A549 treated with AZD9567 at 1 μM for 4 hours (cell line): ENCODE results near the gene AVPI1. TPM values are rescaled to one million over a fixed set of nuclear protein-coding genes. Genes with fewer than 3 reads are reported as not detected.

Experiments
- total RNA-seq: library from RNA; stranded (reverse); fragments of 200-300 nt; extraction: Qiagen RNA extraction; gene quantifications from 5 replicates; pipeline ENCODE4 v1.2.3, GENCODE V29; 2022; ENCODE audit not compliant: insufficient read depth

AVPI1 gene
- 92.2 to 115 TPM (median 98.3 TPM) in 5 replicates for total RNA-seq

GRCh38 chr10:97686962-97687784 is at the start of gene AVPI1:
TSS of gene AVPI1 (minus strand) at chr10:97687241. CDS start at chr10:97679905, 7,336 bp downstream.

GRCh38 chr10:97713339-97713825 is 26.3 kb upstream of the AVPI1 start, which contains the start of gene MARVELD1:
TSS of gene MARVELD1 (plus strand) at chr10:97713730. CDS start at chr10:97713877, 147 bp downstream.

GRCh38 chr10:97640174-97640867 is 46.7 kb downstream of the AVPI1 start, which contains the start of gene PI4K2A:
TSS of gene PI4K2A (plus strand) at chr10:97640671. CDS start at chr10:97640743, 72 bp downstream.

GRCh38 chr10:97632949-97633884 is 53.8 kb downstream of the AVPI1 start, which contains the start of gene MORN4:
TSS of gene MORN4 (minus strand) at chr10:97633500. CDS start at chr10:97619653, 13,847 bp downstream.

Other genes starting within 250 kb of the AVPI1 start
- gene EXOSC1, start 241.2 kb downstream of the AVPI1 start, total RNA-seq, result 52.3 to 74.1 TPM (median 56.7 TPM) in 5 replicates
- 48.5 to 56.2 TPM (median 54.9 TPM) in 5 replicates for gene ZDHHC16, start 241.1 kb downstream of the AVPI1 start, total RNA-seq
- 46.3 to 54.9 TPM (median 49.5 TPM) in 5 replicates for gene MMS19, start 188.8 kb downstream of the AVPI1 start, total RNA-seq
- gene UBTD1, start 188.3 kb downstream of the AVPI1 start, total RNA-seq, result 19.0 to 20.1 TPM (median 19.9 TPM) in 5 replicates
- gene ANKRD2, start 114.5 kb downstream of the AVPI1 start, total RNA-seq, result 4.4 to 6.8 TPM (median 5.9 TPM) in 4 of 5 replicates, not detected in the other
- 1.6 to 2.2 TPM (median 1.9 TPM) in 5 replicates for gene HOGA1, start 102.9 kb downstream of the AVPI1 start, total RNA-seq
- gene C10orf62, start 97.5 kb downstream of the AVPI1 start, total RNA-seq, result not detected in 5 replicates
- 3.3 to 7.4 TPM (median 6.7 TPM) in 5 replicates for gene MORN4, start 53.7 kb downstream of the AVPI1 start, total RNA-seq
- gene PI4K2A, start 46.6 kb downstream of the AVPI1 start, total RNA-seq, result 21.4 to 26.1 TPM (median 24.3 TPM) in 5 replicates
- 40.2 to 50.8 TPM (median 46.9 TPM) in 5 replicates for gene MARVELD1, start 26.5 kb upstream of the AVPI1 start, total RNA-seq
- 14.1 to 27.4 TPM (median 24.7 TPM) in 5 replicates for gene ZFYVE27, start 49.9 kb upstream of the AVPI1 start, total RNA-seq
- 1.8 to 2.4 TPM (median 2.1 TPM) in 5 replicates for gene SFRP5, start 84.8 kb upstream of the AVPI1 start, total RNA-seq
- gene GOLGA7B, start 162.6 kb upstream of the AVPI1 start, total RNA-seq, result 2.7 to 3.2 TPM (median 3.0 TPM) in 5 replicates